ENCODE measurements around the gene FMOD. TPM values are rescaled to one million over a fixed set of nuclear protein-coding genes. Genes with fewer than 3 reads are reported as not detected.

Gene FMOD
- total RNA-seq, 1 experiment from 2014 or later = not detected

DNA sequence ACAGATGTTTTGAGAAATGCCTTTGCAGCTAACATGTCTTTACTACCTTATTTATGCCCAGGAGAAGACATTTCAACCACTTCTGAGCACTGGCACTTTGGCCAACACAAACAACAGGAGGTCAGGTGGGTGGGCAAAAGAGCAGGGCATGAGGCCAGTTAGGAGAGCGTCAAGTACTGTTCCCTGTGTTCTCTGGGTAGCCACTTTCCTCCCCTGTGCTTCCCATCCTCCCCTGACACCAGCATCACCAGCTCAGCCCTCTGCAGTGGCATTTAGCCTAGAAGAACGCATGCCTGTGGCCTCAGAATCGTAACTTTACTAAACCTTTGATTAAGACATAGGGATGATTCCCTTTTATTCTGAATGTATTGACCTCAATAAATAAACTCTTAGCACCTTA lies 27.3 kb downstream of the FMOD start:
- no peaks in the 10 kb centered on the region for H3K79me2 ChIP-seq (ENCODE audit: low read depth)
- no peaks in the 10 kb centered on the region for H4K20me1 ChIP-seq (ENCODE audit: insufficient read depth)
- ChIA-PET POLR2A (ENCODE audit: unreplicated experiment) (no interaction called here), CTCF (no interaction called here)
- TF ChIP-seq EZH2 (IDR thresholded peaks at IDR 0.05; ENCODE audit: low read depth) = no peak
- TF ChIP-seq, protein P1, sequence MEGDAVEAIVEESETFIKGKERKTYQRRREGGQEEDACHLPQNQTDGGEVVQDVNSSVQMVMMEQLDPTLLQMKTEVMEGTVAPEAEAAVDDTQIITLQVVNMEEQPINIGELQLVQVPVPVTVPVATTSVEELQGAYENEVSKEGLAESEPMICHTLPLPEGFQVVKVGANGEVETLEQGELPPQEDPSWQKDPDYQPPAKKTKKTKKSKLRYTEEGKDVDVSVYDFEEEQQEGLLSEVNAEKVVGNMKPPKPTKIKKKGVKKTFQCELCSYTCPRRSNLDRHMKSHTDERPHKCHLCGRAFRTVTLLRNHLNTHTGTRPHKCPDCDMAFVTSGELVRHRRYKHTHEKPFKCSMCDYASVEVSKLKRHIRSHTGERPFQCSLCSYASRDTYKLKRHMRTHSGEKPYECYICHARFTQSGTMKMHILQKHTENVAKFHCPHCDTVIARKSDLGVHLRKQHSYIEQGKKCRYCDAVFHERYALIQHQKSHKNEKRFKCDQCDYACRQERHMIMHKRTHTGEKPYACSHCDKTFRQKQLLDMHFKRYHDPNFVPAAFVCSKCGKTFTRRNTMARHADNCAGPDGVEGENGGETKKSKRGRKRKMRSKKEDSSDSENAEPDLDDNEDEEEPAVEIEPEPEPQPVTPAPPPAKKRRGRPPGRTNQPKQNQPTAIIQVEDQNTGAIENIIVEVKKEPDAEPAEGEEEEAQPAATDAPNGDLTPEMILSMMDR (conservative IDR thresholded peaks at IDR 0.05) = no peak
- H3K36me3 ChIP-seq (ENCODE audit: low read depth) = no peaks in the 10 kb centered on the region
- no peak overlapping the region for H3K4me2 ChIP-seq
- H3K4me1 ChIP-seq (replicated peaks; ENCODE audit: insufficient read depth) = peaks cover 13% of the 10 kb centered on the region
- H2AFZ ChIP-seq = no peak overlapping the region
- no peak overlapping the region for H3K4me3 ChIP-seq
- intact Hi-C loops (cut with micrococcal nuclease; ENCODE audit: unreplicated experiment) = no loop called here
- peaks cover 22% of the 10 kb centered on the region; the same call in 1 of the 2 replicates for H3K27me3 ChIP-seq (ENCODE audit: insufficient read depth, low read depth)
- no peaks in the 10 kb centered on the region for H3K9me3 ChIP-seq (ENCODE audit: insufficient read depth, low read depth)
- no peak for DNase-seq
- no TSS peak for BruUV-seq (replicated peaks)
- peaks cover 6% of the 10 kb centered on the region; the same call in 1 of the 2 replicates for H3F3A ChIP-seq (ENCODE audit: insufficient read depth, low read depth)
- H3K9me2 ChIP-seq (ENCODE audit: insufficient read depth) = no peaks in the 10 kb centered on the region
- H3K27ac ChIP-seq = no peak overlapping the region

DNA sequence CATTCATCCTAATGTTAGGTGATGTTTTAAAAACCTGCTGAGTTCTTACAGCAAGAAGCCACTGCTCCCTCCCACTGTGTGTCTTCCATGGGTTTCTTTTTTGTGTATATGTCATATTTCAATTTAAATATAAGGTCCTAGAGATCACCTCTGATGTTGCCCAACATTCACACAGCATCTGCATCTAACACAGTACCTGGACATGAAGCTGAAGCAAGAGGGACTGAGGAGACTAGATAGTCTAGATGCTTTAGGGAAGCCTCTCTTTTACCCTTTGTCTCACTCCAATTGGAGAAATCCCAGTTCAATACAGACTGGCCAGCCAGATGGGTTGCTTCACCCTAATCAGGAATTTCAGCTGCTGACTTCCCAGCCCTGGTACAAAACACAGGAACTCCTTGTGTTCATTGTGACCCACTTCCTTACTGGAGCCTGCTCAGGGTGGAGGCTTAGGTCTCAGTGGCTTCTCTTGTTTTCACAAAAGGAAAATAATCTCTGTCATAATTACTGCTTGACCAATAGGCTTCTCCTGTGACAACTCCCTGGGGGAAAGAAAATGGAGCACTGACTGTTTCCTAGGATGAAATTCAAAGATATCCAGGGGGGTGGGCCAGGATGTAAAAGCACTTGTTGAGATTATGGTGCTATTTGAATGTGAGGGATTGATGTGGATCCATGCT lies 28.3 kb downstream of the FMOD start:
- Histone ChIP-seq H3K36me3 (ENCODE audit: low read depth) (no peaks in the 10 kb centered on the region), H3K27ac (no peak overlapping the region), H3K4me2 (no peak overlapping the region), H3K9me2 (ENCODE audit: insufficient read depth) (no peaks in the 10 kb centered on the region), H3F3A (ENCODE audit: insufficient read depth, low read depth) (peaks cover under 1% of the 10 kb centered on the region; the same call in 1 of the 2 replicates), H3K4me3 (no peak overlapping the region), H3K4me1 (replicated peaks; ENCODE audit: insufficient read depth) (peaks cover 8% of the 10 kb centered on the region), H3K79me2 (ENCODE audit: low read depth) (no peaks in the 10 kb centered on the region), H3K27me3 (ENCODE audit: insufficient read depth, low read depth) (peaks cover 22% of the 10 kb centered on the region; the same call in 1 of the 2 replicates), H3K9me3 (ENCODE audit: insufficient read depth, low read depth) (no peaks in the 10 kb centered on the region), H2AFZ (no peak overlapping the region), H4K20me1 (ENCODE audit: insufficient read depth) (no peaks in the 10 kb centered on the region)
- BruUV-seq (replicated peaks) = no TSS peak
- ChIA-PET POLR2A (ENCODE audit: unreplicated experiment) (no interaction called here), CTCF (no interaction called here)
- TF ChIP-seq, protein P1 (conservative IDR thresholded peaks at IDR 0.05) = no peak
- TF ChIP-seq EZH2 (IDR thresholded peaks at IDR 0.05; ENCODE audit: low read depth) = no peak
- intact Hi-C loops (cut with micrococcal nuclease; ENCODE audit: unreplicated experiment) = no loop called here
- DNase-seq = no peak

DNA sequence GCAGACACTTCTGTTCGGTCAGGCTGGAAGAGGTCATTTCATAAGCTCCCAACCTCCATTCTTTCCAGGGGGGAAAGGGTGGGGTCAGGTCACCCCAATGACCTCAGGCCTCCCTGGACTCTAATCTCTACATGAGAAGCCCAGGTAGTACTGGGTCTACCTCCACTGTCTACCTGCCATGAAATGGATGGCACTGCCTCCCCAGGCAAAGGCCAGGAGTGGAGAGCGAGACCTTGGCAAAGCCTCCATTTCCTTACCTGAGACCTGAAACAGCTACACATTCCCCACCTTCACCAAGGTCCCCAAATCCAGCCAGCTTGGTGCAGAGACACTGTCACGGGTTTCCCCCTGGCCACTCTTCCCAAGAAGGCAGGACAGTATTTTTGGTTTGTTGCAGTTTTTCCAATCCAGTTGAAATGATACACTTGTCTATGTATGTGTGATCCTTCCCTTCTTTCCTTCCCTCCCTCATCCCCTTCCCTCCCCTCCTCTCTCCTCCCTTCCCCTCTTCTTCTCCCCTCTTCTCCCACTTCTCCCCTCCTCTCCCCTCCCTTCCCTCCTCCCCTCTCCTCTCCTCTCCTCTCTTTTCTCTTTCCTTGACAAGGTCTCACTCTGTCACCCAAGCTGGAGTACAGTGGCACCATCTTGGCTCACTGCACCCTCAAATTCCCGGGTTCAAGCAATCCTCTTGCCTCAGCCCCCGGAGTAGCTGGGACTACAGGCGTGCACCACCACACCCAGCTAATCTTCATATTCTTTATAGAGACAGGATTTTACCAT lies 29.5 kb downstream of the FMOD start:
- Histone ChIP-seq H3K79me2 (ENCODE audit: low read depth) (no peaks in the 10 kb centered on the region), H3K4me2 (no peak overlapping the region), H3K27ac (no peak overlapping the region), H3K9me2 (ENCODE audit: insufficient read depth) (no peaks in the 10 kb centered on the region), H2AFZ (no peak overlapping the region), H3F3A (ENCODE audit: insufficient read depth, low read depth) (no peaks in the 10 kb centered on the region; the same call in 1 of the 2 replicates), H4K20me1 (ENCODE audit: insufficient read depth) (no peaks in the 10 kb centered on the region), H3K27me3 (ENCODE audit: insufficient read depth, low read depth) (peaks cover 22% of the 10 kb centered on the region; the same call in 1 of the 2 replicates), H3K9me3 (ENCODE audit: insufficient read depth, low read depth) (no peaks in the 10 kb centered on the region), H3K36me3 (ENCODE audit: low read depth) (no peaks in the 10 kb centered on the region), H3K4me1 (replicated peaks; ENCODE audit: insufficient read depth) (peaks cover 3% of the 10 kb centered on the region), H3K4me3 (no peak overlapping the region)
- DNase-seq = no peak
- CTCF ChIA-PET = no interaction called here
- TF ChIP-seq, protein P1 (conservative IDR thresholded peaks at IDR 0.05) = no peak
- TF ChIP-seq EZH2 (IDR thresholded peaks at IDR 0.05; ENCODE audit: low read depth) = no peak
- POLR2A ChIA-PET (ENCODE audit: unreplicated experiment) = interaction anchor here (0.6 kb wide), 1 partner anchor 12 kb away, joined by 3 read pairs; no protein-coding TSS in a partner anchor
- intact Hi-C loops (cut with micrococcal nuclease; ENCODE audit: unreplicated experiment) = no loop called here
- no TSS peak for BruUV-seq (replicated peaks)

All from PC-9 (cell line).